Erythroblast (primary cell): ENCODE measurements around the gene OR2D2.

Experiments used
- GATA1 ChIP-seq: IDR thresholded peaks from 2 replicates; pipeline ENCODE4 v1.6.1; 2011; ENCODE audit warnings: low read depth, mild to moderate bottlenecking, control low read depth, low read length, moderate library complexity
- POLR2A ChIP-seq: IDR thresholded peaks from 2 replicates; pipeline ENCODE4 v1.6.1; 2011; ENCODE audit warnings: mild to moderate bottlenecking, low read length

DNA sequence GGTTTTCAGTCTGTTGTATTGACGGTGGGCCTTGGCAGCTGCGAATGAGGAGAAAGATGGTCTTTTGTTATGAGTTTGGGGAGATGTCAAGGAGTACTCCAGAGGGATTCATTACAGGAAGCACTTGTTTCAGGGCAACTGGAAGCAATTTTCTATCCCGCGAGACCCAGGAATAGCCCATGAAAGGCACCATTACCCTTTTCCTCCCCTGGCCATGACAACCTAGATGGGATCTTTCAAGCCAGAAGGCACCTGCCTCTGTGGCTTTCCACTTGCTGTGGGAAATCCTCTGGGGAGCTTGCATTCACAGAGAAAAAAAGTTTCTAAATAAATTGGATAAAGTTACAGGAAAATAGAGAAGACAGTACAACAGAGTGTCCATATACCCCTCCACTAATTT lies 36.6 kb upstream of the OR2D2 start:
- no peak for TF ChIP-seq POLR2A
- no peak for TF ChIP-seq GATA1
